ENCODE measurements around the gene MTMR12.

Gene MTMR12

GRCh38 chr5:32346869-32347268 is 34.1 kb upstream of the MTMR12 start:
- H3K4me3 ChIP-seq = no peak overlapping the region
- no peak for DNase-seq (ENCODE audit: low read depth, low spot score)

DNA sequence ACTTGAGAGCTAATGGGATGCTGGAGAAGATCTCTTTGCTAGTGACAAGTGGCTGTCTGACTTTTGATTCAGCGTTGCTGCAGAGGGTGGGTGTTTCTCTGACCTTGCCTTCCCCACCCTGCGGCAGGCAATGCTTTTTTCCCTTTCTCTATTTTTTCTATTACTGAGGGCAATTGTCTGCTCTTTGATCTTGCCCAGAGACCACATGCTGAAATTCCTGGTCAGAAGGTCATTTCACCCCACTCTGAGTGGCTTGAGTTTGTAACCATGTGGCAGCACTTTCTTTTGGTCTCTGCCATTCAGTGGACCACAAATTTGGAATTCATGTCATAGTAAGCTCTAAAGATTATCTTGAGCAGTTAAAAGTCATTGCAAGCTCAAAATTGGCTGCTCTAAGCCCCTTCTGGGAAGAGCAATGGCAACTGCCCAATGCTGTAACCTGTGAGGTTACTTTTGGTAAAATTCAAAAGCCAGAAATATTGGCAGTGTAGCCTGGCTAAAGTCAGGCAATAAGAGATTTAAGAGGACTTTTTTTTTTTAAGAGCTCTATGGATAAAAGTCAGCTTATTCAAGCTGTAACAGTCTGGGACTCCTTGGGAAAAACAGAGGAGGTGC is 30.4 kb upstream of the MTMR12 start:
- no peak overlapping the region for H3K27ac ChIP-seq
- H3K9ac ChIP-seq (ENCODE audit: insufficient read length) = no peak overlapping the region
- no peak overlapping the region for H3K4me3 ChIP-seq
- H3K36me3 ChIP-seq (ENCODE audit: insufficient read depth, low read length) = no peaks in the 10 kb centered on the region
- H3K9me3 ChIP-seq (ENCODE audit: low read depth, low read length) = peaks cover 5% of the 10 kb centered on the region; the same call in 1 of the 2 replicates
- DNase-seq (ENCODE audit: low read depth, low spot score) = no peak
- TF ChIP-seq FOXP2 (optimal IDR thresholded peaks at IDR 0.05; ENCODE audit: control extremely low read depth, extremely low read length, insufficient read depth) (no peak), POLR2AphosphoS5 (IDR thresholded peaks at IDR 0.05; ENCODE audit: borderline replicate concordance, low read depth, low read length) (no peak), EZH2 (IDR thresholded peaks at IDR 0.05) (no peak)

More at GRCh38 chr5:32346869-32347268, 34.1 kb upstream of the MTMR12 start:
- H3K27ac ChIP-seq = no peak overlapping the region
- H3K9me3 ChIP-seq (ENCODE audit: low read depth, low read length) = no peaks in the 10 kb centered on the region
- no peaks in the 10 kb centered on the region for H3K36me3 ChIP-seq (ENCODE audit: insufficient read depth, low read length)
- TF ChIP-seq FOXP2 (optimal IDR thresholded peaks at IDR 0.05; ENCODE audit: control extremely low read depth, extremely low read length, insufficient read depth) (no peak), EZH2 (IDR thresholded peaks at IDR 0.05) (no peak), POLR2AphosphoS5 (IDR thresholded peaks at IDR 0.05; ENCODE audit: borderline replicate concordance, low read depth, low read length) (no peak)
- H3K9ac ChIP-seq (ENCODE audit: insufficient read length) = no peak overlapping the region

- Histone ChIP-seq H3K27ac (no peak overlapping the region), H3K9me3 (ENCODE audit: low read depth, low read length) (peaks cover 5% of the 10 kb centered on the region; the same call in 1 of the 2 replicates), H3K4me3 (no peak overlapping the region), H3K9ac (ENCODE audit: insufficient read length) (no peak overlapping the region), H3K36me3 (ENCODE audit: insufficient read depth, low read length) (no peaks in the 10 kb centered on the region)
- TF ChIP-seq FOXP2 (optimal IDR thresholded peaks at IDR 0.05; ENCODE audit: control extremely low read depth, extremely low read length, insufficient read depth) = no peak
- no peak for TF ChIP-seq EZH2 (IDR thresholded peaks at IDR 0.05)
- TF ChIP-seq POLR2AphosphoS5 (IDR thresholded peaks at IDR 0.05; ENCODE audit: borderline replicate concordance, low read depth, low read length) = no peak
- DNase-seq (ENCODE audit: low read depth, low spot score) = no peak
Observed at GRCh38 chr5:32342656-32343055, 29.9 kb upstream of the MTMR12 start.

DNA sequence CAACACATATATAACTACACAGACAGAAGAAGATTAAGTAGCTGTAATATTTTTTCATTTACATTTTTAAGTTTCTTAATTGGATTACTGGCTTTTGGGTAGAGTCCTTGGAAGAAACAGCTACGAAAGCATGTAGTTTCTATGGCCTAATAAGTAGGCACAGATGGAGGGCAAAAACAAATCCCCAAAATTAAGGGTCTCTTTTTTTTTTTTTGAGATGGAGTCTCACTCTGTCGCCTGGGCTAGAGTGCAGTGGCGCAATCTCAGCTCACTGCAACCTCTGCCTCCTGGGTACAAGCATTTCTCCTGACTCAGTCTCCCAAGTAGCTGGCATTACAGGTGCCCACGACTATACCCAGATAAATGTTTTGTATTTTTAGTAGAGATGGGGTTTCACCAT is 27.1 kb upstream of the MTMR12 start:
- no peak overlapping the region for H3K9ac ChIP-seq (ENCODE audit: insufficient read length)
- TF ChIP-seq POLR2AphosphoS5 (IDR thresholded peaks at IDR 0.05; ENCODE audit: borderline replicate concordance, low read depth, low read length) = no peak
- no peak for TF ChIP-seq EZH2 (IDR thresholded peaks at IDR 0.05)
- TF ChIP-seq FOXP2 (optimal IDR thresholded peaks at IDR 0.05; ENCODE audit: control extremely low read depth, extremely low read length, insufficient read depth) = no peak
- H3K4me3 ChIP-seq = no peak overlapping the region
- peaks cover 5% of the 10 kb centered on the region; the same call in 1 of the 2 replicates for H3K9me3 ChIP-seq (ENCODE audit: low read depth, low read length)
- no peaks in the 10 kb centered on the region for H3K36me3 ChIP-seq (ENCODE audit: insufficient read depth, low read length)
- H3K27ac ChIP-seq = no peak overlapping the region
- no peak for DNase-seq (ENCODE audit: low read depth, low spot score)

- no peak for TF ChIP-seq POLR2AphosphoS5 (IDR thresholded peaks at IDR 0.05; ENCODE audit: borderline replicate concordance, low read depth, low read length)
- no peak for TF ChIP-seq EZH2 (IDR thresholded peaks at IDR 0.05)
- TF ChIP-seq FOXP2 (optimal IDR thresholded peaks at IDR 0.05; ENCODE audit: control extremely low read depth, extremely low read length, insufficient read depth) = no peak
- H3K36me3 ChIP-seq (ENCODE audit: insufficient read depth, low read length) = no peaks in the 10 kb centered on the region
- peak; percentile 10 for DNase-seq (ENCODE audit: low read depth, low spot score)
- peaks cover 5% of the 10 kb centered on the region; the same call in 1 of the 2 replicates for H3K9me3 ChIP-seq (ENCODE audit: low read depth, low read length)
- H3K4me3 ChIP-seq = no peak overlapping the region
- H3K27ac ChIP-seq = no peak overlapping the region
- no peak overlapping the region for H3K9ac ChIP-seq (ENCODE audit: insufficient read length)
Observed at GRCh38 chr5:32339198-32339597, 26.5 kb upstream of the MTMR12 start.

GRCh38 chr5:32332966-32333365 is 20.2 kb upstream of the MTMR12 start:
- H3K27ac ChIP-seq = no peak overlapping the region
- TF ChIP-seq EZH2 (IDR thresholded peaks at IDR 0.05) = no peak

DNA sequence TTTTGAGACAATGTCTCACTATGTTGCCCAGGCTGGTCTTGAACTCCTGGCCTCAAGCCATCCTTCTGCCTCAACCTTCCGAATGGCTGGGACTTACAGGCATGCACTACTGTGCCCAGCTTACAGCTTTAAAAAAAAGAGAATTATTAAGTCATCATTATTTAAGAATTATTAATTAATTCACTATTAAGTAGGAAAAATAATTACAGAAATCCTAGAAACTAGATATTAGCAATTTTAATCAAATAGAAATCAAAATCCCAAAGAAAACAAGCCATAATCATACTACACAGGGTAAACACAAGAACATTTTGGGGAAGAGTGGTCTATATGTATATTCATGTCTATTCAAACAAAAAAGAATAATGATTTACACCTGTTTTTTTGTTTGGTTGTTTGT is 19.6 kb upstream of the MTMR12 start:
- TF ChIP-seq POLR2AphosphoS5 (IDR thresholded peaks at IDR 0.05; ENCODE audit: borderline replicate concordance, low read depth, low read length) = no peak
- TF ChIP-seq EZH2 (IDR thresholded peaks at IDR 0.05) = no peak
- TF ChIP-seq FOXP2 (optimal IDR thresholded peaks at IDR 0.05; ENCODE audit: control extremely low read depth, extremely low read length, insufficient read depth) = no peak
- H3K27ac ChIP-seq = no peak overlapping the region
- H3K4me3 ChIP-seq = no peak overlapping the region
- no peak for DNase-seq (ENCODE audit: low read depth, low spot score)
- H3K9me3 ChIP-seq (ENCODE audit: low read depth, low read length) = no peaks in the 10 kb centered on the region
- no peaks in the 10 kb centered on the region for H3K36me3 ChIP-seq (ENCODE audit: insufficient read depth, low read length)
- no peak overlapping the region for H3K9ac ChIP-seq (ENCODE audit: insufficient read length)

More at GRCh38 chr5:32332966-32333365, 20.2 kb upstream of the MTMR12 start:
- no peaks in the 10 kb centered on the region for H3K9me3 ChIP-seq (ENCODE audit: low read depth, low read length)
- no peak overlapping the region for H3K4me3 ChIP-seq
- H3K9ac ChIP-seq (ENCODE audit: insufficient read length) = no peak overlapping the region
- H3K36me3 ChIP-seq (ENCODE audit: insufficient read depth, low read length) = no peaks in the 10 kb centered on the region
- DNase-seq (ENCODE audit: low read depth, low spot score) = no peak

- Histone ChIP-seq H3K4me3 (no peak overlapping the region), H3K36me3 (ENCODE audit: insufficient read depth, low read length) (no peaks in the 10 kb centered on the region), H3K9me3 (ENCODE audit: low read depth, low read length) (no peaks in the 10 kb centered on the region), H3K27ac (no peak overlapping the region), H3K9ac (ENCODE audit: insufficient read length) (no peak overlapping the region)
- TF ChIP-seq EZH2 (IDR thresholded peaks at IDR 0.05) (no peak), POLR2AphosphoS5 (IDR thresholded peaks at IDR 0.05; ENCODE audit: borderline replicate concordance, low read depth, low read length) (no peak)
- no peak for DNase-seq (ENCODE audit: low read depth, low spot score)
Observed at GRCh38 chr5:32331935-32332274, 19.2 kb upstream of the MTMR12 start.

- Histone ChIP-seq H3K9ac (ENCODE audit: insufficient read length) (no peak overlapping the region), H3K4me3 (no peak overlapping the region), H3K27ac (no peak overlapping the region), H3K9me3 (ENCODE audit: low read depth, low read length) (no peaks in the 10 kb centered on the region), H3K36me3 (ENCODE audit: insufficient read depth, low read length) (no peaks in the 10 kb centered on the region)
- TF ChIP-seq EZH2 (IDR thresholded peaks at IDR 0.05) (no peak), FOXP2 (optimal IDR thresholded peaks at IDR 0.05; ENCODE audit: control extremely low read depth, extremely low read length, insufficient read depth) (no peak), POLR2AphosphoS5 (IDR thresholded peaks at IDR 0.05; ENCODE audit: borderline replicate concordance, low read depth, low read length) (no peak)
- DNase-seq (ENCODE audit: low read depth, low spot score) = no peak
Observed at GRCh38 chr5:32331217-32331934, 18.6 kb upstream of the MTMR12 start.

All from SK-N-MC (cell line).